Ureter (tissue), 1 donor: ENCODE data around the gene OS9. TPM values are rescaled to one million over a fixed set of nuclear protein-coding genes. Genes with fewer than 3 reads are reported as not detected.
A peak's percentile ranks its signal among the peaks of the same experiment; 100 is the strongest.
"Not testable (repeated sequence)": the region's sequence is repeated elsewhere in the genome, so short reads cannot be mapped to it uniquely, and the experiment has no call there.

ENCODE experiments used
- DNase-seq: peaks from one replicate; pipeline ENCODE4 v3.0.0-alpha.2; 2020; ENCODE audit warnings: low spot score
- total RNA-seq: library from RNA; stranded (reverse); gene quantifications from one replicate; pipeline ENCODE4 v1.2.4, GENCODE V29; 2023
- donor health status: DM: yes; HTN: yes; CAD: no.

The OS9 gene, protein sequence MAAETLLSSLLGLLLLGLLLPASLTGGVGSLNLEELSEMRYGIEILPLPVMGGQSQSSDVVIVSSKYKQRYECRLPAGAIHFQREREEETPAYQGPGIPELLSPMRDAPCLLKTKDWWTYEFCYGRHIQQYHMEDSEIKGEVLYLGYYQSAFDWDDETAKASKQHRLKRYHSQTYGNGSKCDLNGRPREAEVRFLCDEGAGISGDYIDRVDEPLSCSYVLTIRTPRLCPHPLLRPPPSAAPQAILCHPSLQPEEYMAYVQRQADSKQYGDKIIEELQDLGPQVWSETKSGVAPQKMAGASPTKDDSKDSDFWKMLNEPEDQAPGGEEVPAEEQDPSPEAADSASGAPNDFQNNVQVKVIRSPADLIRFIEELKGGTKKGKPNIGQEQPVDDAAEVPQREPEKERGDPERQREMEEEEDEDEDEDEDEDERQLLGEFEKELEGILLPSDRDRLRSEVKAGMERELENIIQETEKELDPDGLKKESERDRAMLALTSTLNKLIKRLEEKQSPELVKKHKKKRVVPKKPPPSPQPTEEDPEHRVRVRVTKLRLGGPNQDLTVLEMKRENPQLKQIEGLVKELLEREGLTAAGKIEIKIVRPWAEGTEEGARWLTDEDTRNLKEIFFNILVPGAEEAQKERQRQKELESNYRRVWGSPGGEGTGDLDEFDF
- total RNA-seq = 201 TPM

- DNase-seq = peak; percentile 98
Observed at GRCh38 chr12:57693659-57694458, at the start of gene OS9. Gene OS9, plus strand, starts transcription at chr12:57694132. Its CDS starts 30 bp downstream, at chr12:57694162.

DNA sequence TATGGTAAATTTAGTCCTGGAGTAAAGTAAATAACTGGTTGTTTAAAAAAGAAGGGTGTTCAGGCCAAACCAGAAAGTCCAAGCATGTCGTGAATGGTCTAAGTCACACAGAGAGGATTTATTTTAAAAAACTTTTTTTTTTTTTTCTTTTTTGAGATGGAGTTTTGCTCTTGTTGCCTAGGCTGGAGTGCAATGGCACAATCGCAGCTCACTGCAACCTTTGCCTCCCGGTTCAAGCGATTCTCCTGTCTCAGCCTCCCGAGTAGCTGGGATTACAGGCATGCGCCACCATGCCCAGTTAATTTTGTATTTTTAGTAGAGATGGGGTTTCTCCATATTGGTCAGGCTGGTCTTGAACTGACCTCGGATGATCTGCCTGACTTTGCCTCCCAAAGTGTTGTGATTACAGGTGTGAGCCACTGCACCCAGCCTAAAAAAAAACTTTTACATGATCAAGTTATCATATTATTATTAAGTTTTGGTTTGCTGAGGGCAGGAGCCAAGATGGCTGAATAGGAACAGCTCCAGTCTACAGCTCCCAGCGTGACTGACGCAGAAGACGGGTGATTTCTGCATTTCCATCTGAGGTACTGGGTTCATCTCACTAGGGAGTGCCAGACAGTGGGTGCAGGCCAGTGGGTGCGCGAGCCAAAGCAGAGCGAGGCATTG is 47.8 kb upstream of the OS9 start:
- DNase-seq = not testable (repeated sequence)

DNA sequence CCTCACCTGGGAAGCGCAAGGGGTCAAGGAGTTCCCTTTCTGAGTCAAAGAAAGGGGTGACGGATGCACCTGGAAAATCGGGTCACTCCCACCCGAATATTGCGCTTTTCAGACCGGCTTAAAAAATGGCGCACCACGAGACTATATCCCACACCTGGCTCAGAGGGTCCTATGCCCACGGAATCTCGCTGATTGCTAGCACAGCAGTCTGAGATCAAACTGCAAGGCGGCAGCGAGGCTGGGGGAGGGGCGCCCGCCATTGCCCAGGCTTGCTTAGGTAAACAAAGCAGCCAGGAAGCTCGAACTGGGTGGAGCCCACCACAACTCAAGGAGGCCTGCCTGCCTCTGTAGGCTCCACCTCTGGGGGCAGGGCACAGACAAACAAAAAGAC is 47.3 kb upstream of the OS9 start:
- not testable (repeated sequence) for DNase-seq

GRCh38 chr12:57654042-57654441 is 39.9 kb upstream of the OS9 start:
- DNase-seq = no peak

GRCh38 chr12:57655541-57656240 is 38.2 kb upstream of the OS9 start:
- DNase-seq = no peak

GRCh38 chr12:57656408-57656807 is 37.5 kb upstream of the OS9 start:
- DNase-seq = not testable (repeated sequence)

- DNase-seq = no peak
Observed at GRCh38 chr12:57657744-57658143, 36.2 kb upstream of the OS9 start.

- no peak for DNase-seq
Observed at GRCh38 chr12:57658890-57659289, 35.0 kb upstream of the OS9 start.

GRCh38 chr12:57661376-57661775 is 32.6 kb upstream of the OS9 start:
- no peak for DNase-seq

DNA sequence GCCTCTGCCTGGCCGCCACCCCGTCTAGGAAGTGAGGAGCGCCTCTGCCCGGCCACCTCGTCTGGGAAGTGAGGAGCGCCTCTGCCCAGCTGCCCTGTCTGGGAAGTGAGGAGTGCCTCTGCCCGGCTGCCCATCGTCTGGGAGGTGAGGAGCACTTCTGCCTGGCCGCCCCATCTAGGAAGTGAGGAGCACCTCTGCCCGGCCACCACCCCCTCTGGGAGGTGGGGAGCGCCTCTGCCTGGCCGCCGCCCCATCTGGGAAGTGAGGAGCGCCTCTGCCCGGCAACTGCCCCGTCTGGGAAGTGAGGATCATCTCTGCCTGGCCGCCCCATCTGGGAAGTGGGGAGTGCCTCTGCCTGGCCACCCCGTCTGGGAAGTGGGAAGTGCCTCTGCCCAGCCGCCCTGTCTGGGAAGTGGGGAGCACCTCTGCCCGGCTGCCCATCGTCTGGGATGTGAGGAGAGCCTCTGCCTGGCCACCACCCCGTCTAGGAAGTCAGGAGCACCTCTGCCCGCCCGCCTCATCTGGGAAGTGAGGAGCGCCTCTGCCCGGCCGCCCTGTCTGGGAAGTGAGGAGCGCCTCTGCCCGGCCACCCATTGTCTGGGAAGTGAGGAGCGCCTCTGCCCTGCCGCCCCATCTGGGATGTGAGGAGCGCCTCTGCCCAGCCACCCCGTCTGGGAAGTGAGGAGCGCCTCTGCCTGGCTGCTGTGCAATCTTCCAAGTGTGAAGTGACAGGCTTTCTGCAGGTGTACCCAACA is 28.7 kb upstream of the OS9 start:
- not testable (repeated sequence) for DNase-seq

GRCh38 chr12:57666897-57667296 is 27.0 kb upstream of the OS9 start:
- no peak for DNase-seq

- not testable (repeated sequence) for DNase-seq
Observed at GRCh38 chr12:57669691-57670090, 24.2 kb upstream of the OS9 start.

- not testable (repeated sequence) for DNase-seq
Observed at GRCh38 chr12:57671811-57672210, 22.1 kb upstream of the OS9 start.

GRCh38 chr12:57672801-57673200 is 21.1 kb upstream of the OS9 start:
- DNase-seq = no peak

DNA sequence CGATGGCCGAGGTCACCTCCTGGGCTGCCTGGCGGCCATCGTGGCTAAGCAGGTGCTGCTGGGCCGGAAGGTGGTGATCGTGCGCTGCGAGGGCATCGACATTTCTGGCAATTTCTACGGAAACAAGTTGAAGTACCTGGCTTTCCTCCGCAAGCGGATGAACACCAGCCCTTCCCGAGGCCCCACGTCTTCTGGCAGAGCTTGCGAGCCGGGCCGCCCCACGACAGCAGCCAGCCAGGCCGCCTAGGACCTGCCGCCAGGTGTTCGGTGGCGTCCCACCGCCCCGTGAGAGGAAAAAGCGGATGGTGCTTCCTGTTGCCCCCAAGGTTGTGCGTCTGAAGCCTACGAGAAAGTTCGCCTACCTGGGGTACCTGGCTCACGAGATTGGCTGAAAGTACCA is 19.2 kb upstream of the OS9 start:
- no peak for DNase-seq

DNA sequence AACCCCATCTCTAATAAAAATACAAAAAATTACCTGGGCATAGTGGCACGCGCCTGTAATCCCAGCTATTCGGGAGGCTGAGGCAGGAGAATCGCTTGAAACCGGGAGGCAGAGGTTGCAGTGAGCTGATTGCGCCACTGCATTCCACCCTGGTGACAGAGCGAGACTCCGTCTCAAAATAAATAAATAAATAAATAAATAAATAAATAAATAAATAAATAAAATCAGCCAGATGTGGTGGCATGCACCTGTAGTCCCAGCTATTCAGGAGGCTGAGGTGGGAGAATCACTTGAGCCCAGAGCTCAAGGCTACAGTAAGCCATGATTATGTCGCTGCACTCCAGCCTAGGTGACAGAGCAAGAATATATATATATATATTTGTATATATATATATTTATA is 16.0 kb upstream of the OS9 start:
- DNase-seq = not testable (repeated sequence)

DNA sequence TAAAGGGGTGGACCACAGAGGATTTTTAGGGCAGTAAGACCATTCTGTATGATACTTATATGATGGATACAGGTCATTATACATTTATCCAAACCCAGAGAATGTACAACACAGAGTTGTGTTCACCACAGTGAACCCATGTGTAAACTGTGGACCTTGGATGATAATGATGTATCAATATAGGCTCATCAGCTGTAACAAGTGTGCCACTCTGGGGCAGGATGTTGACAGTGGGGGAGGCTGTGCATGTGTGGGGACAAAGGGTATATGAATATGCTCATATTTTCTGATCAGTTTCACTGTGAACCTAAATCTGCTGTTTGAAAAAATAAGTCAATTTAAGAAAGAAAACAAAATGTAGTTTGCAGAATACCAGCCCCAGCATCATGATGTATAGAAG is 14.2 kb upstream of the OS9 start:
- no peak for DNase-seq

GRCh38 chr12:57687862-57688261 is 6.1 kb upstream of the OS9 start:
- DNase-seq = no peak

GRCh38 chr12:57688931-57689330 is 5.0 kb upstream of the OS9 start:
- DNase-seq = no peak

GRCh38 chr12:57692500-57692899 is 1.4 kb upstream of the OS9 start:
- no peak for DNase-seq

DNA sequence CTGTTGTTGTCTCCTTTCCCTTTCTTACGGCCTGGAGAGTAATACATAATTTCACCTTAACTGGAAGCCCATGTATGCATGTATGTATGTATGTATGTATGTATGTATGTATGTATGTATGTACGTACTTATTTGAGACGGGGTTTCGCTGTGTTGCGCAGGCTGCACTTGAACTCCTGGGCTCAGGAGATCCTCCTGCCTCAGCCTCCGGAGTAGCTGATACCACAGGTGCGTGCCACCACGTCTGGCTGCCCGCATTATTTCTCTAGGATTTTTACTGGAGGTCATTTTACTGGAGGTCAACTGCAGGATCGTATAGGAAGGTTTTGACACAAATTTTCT is 644 bp upstream of the OS9 start:
- no peak for DNase-seq
